Right lobe of liver (tissue), 4 donors: Measurements from ENCODE around the gene DUXB.

Experiments
- CTCF ChIP-seq, 4 donors: fragments of 200-600 bp in 3 of 4; fragments of 450-650 bp in 1 of 4; IDR thresholded peaks; one replicate each; pipeline versions ENCODE4 v1.5.1 to v1.8.0; 2016 to 2022; ENCODE audit warnings: antibody characterized with exemption in 4 of 4, mild to moderate bottlenecking in 2 of 4
- POLR2A ChIP-seq: fragments of 450-650 bp; IDR thresholded peaks from one replicate; pipeline ENCODE4 v1.6.1; 2017; ENCODE audit warnings: antibody characterized with exemption, mild to moderate bottlenecking
- donor health status: DM: no; HTN: no; CAD: no.
- donor health status: DM: no; HTN: no; CAD: no.
- donor health status: DM: no; HTN: yes; CAD: no.

GRCh38 chr16:75660726-75661302, 40.4 kb downstream of the DUXB start:
- no peak for TF ChIP-seq CTCF (IDR thresholded peaks at IDR 0.05)
- no peak for TF ChIP-seq POLR2A
